ENCODE measurements around the gene EEF2KMT.
"Not testable (repeated sequence)": the region's sequence is repeated elsewhere in the genome, so short reads cannot be mapped to it uniquely, and the experiment has no call there.

EEF2KMT gene, protein sequence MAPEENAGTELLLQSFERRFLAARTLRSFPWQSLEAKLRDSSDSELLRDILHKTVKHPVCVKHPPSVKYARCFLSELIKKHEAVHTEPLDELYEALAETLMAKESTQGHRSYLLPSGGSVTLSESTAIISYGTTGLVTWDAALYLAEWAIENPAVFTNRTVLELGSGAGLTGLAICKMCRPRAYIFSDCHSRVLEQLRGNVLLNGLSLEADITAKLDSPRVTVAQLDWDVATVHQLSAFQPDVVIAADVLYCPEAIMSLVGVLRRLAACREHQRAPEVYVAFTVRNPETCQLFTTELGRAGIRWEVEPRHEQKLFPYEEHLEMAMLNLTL

DNA sequence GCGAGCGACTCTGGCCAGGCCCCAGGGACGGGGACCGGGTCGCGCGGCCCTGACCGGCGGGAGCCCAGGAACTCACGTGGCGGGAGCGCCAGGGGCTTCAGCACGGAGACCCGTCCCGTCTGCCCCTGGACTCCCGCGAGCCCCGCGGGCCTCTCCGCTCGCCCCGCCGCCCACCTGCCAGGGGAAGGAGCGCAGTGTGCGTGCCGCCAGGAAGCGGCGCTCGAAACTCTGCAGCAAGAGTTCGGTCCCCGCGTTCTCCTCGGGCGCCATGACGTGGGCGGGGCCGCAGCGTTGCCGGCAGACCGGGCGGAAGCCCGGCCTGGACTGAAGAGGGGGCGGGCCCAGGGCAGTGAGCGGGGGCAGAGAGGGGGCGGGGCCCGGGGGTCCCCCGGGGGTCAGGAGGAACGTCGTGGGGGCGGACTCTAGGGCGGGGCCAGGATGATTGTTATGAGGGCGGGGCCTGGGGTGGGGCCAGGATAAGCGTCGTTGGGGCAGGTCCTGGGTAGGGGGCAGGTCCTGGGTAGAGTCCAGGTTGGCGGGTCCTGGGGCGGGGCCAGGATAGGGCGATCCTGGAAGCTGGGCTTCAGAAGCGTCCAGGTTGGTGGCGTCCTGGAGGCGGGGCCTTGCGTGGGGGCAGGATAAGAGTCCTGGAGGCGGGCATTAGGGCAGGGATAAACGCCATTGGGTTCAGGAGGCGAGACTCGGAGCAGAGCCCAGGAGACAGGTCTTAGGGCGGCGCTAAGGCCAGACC lies at the start of gene EEF2KMT:
EEF2KMT (minus strand) TSS at position 326 of the 751 bp plus-strand sequence; CDS start at position 270, 56 bp downstream.
- DNase-seq: peak; percentile 93

DNA sequence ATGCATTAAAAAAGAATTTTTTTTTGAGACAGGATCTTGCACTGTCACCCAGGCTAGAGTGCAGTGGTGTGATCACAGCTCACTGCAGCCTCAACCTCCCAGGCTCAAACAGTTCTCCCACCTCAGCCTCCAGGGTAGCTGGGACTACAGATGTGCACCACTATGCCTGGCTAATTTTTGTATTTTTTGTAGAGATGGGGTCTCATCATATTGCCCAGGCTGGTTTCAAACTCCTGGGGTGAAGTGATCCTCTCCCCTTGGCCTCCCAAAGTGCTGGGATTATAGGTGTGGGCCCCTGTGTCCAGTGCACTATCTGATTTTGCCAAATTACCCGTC lies 47.0 kb upstream of the EEF2KMT start:
- not testable (repeated sequence) for DNase-seq

DNA sequence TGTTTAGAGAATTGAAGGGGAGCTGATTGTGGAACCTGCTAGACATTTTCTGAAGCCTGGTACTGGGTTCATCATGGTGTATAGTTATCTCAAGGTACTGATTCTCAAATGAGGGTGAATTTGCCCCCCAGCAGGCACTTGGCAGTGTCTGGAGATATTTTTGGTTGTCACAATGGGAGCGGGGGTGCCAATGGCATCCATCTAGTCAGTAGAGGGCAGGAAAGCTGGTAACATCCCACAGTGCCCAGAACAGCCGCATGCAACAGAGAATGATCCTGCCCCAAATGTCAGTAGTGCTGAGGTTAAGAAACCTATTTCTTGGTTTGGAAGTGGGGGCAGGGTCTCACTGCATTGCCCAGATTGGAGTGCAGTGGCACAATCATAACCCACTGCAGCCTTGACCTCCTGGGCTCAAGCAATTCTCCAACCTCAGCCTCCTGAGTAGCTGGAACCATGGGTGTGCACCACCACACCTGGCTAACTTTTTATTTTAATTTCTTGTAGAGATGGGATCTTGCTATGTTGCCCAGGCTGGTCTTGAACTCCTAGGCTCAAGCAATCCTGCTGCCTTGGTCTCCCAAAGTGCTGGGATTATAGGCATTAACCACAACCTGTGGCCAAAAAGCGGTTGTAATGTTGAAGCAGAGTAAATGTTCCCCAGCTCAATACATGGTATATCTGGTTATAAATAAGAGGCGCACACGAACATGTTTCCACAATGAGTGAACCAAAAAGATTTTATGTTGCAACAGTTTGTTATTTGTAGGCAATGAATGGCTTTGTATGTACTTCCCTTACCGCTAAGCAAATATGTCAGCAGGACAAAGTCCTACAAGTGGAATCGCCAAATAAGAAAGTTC lies 46.4 kb upstream of the EEF2KMT start:
- no peak for DNase-seq

DNA sequence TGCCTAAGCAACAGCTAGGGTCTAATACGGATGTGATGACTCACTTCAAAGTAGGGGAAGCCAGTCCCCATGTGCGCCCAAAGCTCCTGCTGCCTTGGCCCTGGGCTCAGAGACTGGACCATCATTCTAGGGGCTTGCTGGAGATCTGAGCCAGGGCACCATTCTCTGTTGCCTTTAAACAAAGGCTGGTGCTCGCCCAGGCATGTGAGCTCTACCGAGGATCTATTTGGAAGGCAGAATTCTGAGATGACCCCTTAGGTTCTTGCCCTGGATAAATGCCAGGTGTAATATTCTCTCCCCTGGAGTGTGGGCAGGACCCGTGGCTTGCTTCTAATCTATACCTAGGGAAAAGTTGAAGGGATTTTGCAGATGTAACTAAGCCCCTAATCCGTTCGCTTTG lies 42.6 kb upstream of the EEF2KMT start:
- not testable (repeated sequence) for DNase-seq

DNA sequence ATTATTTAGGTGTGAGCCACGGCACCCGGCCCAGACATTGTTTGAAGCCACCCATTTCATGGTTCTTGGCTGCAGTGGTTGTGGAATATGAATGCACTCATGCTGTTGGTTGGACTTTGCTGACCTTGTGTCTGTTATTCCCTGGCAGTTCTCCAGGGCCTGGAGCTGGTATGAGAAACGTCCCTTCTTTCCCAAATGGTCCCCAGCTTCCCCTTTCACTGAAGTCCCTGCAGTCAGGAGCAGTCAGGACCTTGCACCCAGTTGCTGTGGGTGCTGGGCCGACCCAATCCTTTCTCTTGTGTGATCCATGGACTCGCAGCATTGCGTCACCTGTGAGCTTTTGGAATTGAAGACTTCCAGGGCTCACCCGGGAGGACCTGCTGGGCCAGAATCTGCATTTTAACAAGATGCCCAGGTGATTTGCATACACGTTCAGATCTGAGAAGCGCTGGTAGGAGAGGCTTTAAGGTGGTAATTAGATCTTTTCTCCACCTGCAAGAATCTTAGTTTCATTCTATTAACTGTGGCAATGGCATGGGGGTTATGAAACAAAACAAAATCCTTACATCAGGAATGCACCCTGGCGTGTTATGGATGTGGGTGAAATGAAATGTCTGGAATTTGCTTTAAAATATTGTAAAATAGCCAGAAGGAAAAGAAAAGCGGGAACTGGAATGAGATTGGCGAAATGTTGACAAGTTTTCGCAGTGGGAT lies 37.3 kb upstream of the EEF2KMT start:
- not testable (repeated sequence) for DNase-seq

DNA sequence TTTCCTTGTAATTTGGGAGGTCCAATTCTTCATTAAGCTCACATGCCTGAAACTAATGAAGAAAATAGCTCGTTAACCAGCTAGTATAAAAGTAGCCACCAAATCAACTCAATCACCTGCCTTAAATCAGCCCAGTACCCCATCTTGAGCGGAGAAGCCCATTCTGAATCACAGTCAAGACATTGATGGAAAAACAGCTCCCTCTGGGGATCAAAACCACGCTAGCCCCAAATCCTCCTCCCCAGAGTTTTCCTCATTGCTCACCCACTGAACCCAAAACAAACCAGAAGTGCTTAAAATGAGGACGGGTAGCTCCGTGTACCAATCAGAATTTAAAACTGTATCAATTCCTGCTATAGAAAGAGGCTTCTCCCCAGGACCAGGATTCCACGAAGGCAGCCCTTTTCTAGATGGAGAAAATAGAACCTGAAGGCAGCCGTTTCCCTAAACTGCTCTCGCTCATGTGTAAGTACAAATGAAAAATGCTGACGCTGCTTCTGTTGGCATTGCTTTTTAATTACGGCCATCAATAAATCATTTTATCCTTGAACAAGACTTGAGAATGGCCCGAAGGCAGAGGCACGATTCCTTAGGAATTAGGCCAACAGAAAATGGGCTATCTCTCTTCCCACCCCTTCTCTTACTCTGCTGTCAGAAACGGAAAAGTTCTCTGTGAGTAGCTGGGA lies 35.5 kb upstream of the EEF2KMT start:
- not testable (repeated sequence) for DNase-seq

DNA sequence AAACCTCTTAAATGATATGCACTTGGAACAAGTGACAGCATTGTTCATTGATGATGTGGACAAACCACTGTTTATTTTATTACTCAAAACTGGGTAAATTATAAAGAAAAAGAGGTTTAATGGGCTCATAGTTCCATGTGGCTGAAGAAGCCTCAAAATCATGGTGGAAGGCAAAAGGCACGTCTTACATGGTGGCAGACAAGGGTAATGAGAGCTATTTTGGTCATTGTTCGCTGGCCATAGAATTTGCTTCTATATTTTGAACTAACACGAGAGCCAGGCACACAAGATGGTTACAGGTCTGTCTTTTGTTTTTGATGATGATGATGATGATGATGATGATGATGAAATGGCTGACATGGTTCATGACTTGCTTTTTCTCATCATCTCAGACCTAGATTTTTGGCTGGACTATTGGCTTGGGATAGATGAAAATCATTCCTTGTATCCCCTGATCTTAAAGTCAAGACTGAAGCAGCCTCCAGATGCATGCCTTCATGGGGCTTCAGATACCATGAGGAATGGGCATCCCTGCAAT lies 33.9 kb upstream of the EEF2KMT start:
- DNase-seq: not testable (repeated sequence)

DNA sequence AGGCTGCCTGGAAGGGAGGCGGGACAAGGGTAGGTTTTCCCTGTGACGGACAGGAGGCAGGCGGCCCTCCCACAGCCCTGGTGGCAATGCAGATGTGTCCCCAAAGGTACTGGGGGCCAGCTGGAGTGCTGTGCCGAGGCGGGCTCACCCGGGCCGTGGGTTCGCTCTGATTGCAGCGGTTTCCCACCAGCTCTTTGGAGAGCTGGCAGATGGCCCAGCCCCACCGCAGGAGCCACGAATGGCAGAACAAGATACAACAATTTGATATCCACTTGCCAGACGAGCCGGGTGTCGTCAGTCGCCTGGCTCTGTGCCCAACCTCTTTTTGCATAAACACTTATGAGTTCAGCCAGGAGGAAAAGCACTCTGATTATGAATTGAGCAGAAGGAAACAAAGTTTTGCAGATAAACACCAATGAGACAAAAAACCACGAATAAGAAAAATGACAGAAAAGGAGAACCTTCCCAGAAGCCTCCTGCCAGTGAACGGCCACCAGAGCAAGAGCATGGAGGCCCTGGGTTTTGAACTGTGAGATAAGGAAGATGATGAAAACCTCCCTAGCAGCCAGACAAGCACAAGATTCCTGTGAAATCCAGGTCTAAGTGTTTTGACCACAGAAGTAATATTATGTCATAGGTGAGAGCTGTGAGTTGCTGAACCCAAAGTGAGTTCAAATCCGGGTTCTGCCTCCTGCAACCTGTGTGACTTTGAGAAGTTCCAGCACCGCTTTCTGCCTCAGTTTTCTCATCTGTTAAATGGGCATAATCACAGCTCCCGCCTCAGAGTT lies 19.9 kb upstream of the EEF2KMT start:
- peak; percentile 61 for DNase-seq

DNA sequence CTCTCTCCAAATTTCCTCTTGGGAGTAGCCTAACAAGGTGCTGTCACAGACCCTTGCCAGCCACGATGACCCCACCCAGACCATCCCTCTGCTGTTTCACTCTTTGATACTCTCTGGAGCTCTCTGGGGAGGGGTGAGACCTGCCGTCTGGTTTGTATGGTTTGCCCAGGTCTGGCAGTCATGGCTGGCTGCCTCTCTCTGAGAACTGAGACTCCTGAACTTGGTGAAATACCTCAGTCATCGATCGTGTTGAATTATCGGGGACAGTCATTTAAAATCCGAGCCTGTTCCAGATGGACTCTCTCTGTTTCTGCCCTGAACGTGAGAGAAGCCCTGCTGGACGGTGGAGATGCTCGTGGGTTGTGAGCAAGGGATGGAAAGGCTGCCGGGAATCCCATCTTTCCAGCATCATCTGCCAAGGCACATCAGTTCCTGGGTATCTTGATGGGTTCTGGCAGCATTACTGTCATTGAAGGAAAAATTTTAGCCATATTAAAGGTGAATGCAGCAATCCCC lies 19.2 kb upstream of the EEF2KMT start:
- not testable (repeated sequence) for DNase-seq

DNA sequence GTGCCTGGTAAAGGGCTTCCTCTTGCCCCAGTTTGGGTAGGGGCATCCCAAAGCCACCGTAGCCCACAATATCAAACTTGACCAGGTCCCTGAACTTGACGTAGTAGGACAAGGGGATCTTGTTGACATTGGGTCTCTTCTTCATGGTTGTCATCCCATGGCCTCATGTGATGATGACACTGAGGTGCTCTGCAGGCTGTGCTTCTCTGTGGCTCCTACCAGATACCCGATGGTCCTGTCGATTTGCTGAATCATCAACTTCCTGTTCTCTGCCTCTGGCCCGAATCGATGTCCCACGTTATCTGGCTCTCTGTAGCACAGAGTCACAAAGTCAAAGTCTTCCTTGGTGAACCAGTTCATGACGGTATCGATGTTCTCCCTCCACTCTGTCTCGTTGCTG lies 13.3 kb upstream of the EEF2KMT start:
- not testable (repeated sequence) for DNase-seq

DNA sequence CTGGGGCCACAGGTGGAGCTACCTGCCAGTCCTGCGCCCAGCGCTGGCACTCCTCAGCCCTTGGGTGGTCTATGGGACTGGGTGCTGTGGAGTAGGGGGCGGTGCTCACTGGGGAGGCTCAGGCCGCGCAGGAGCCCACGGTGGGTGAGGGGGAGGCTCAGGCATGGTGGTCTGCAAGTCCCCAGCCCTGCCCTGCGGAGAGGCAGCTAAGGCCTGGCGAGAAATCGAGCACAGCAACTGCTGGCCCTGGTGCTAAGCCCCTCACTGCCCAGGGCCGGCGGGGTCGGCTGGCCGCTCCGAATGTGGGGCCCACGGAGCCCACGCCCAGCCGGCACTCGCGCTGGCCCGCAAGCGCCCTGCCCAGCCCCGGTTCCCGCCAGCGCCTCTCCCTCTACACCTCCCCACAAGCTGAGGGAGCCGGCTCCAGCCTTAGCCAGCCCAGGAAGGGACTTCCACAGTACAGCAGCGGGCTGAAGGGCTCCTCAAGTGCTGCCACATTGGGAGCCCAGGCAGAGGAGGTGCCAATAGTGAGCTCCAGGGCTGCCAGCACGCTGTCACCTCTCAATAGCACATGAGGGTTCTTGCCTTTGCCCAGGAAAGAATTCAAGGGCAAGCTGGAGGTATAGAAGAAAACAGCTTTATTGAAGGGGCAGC lies 11.0 kb upstream of the EEF2KMT start:
- no peak for DNase-seq

DNA sequence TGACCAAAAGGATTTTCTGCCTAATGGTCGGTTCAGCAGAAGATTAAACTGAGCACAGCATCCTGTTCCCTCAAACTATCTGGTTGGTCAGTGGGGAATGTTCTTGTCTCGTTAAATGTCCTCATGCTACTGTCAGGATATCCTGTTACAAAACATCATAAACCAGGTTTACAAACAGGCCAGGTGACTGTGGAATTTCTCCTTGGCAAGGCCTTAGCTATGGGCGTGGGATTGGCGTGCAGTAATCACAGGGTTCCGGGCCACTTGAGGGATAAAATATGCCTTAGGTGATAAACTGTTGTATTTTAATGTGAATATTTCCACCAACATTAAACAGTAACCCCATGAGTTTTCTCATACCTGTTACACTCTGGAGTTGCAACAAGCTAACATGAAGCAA lies 7.4 kb upstream of the EEF2KMT start:
- DNase-seq: not testable (repeated sequence)

DNA sequence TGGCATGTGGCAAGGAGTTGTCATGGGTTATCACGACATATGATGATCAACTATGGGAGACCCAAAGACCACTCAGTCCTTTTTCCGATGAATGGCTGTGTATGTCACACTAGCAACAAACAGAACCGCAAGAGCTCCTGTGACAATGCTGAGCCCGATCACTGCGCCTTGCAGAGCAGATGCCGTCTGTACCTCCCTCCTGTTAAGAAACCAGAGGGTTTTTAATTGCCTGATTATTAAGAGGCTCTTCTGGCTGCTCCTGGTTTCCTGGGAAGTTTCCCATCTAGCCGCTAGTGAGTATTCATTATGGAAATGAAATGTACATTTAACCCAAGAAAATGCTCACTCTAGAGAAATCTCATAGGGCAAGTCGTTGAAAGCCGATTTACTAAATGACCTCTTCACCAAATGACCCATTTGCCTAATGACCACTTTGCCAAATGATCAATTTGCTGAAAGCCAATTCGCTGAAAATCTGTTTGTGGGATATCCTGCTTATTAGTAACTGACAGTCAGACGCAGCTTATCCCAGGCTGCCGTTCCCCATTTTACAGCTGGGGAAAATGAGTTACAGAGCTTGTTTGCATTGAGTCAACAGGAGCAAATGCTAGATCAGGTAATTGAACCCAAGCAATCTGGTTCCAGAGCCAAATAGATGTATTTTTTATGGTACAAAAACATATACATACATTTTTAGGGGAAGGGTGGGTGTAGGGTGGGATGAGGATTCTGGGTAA lies 5.9 kb upstream of the EEF2KMT start:
- not testable (repeated sequence) for DNase-seq

DNA sequence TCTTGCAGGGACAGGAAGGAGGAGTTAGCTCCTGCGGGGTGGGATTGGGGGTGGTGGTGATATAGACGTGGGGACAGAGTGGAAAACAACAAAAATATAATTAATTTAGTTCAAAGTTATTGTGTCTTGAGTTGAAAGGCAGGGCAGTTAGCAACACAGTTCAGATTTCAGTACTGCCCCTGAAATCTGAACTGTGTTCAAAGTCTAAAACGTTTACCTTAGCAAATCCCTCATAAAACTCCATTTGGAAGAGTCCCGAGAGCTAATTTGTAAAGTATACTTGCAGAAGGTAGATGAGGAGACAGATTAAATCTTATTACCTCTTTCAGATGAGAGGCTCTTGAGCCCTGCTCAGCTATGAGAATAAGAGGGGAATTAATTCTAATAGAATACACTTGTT lies 1.6 kb upstream of the EEF2KMT start:
- not testable (repeated sequence) for DNase-seq

DNA sequence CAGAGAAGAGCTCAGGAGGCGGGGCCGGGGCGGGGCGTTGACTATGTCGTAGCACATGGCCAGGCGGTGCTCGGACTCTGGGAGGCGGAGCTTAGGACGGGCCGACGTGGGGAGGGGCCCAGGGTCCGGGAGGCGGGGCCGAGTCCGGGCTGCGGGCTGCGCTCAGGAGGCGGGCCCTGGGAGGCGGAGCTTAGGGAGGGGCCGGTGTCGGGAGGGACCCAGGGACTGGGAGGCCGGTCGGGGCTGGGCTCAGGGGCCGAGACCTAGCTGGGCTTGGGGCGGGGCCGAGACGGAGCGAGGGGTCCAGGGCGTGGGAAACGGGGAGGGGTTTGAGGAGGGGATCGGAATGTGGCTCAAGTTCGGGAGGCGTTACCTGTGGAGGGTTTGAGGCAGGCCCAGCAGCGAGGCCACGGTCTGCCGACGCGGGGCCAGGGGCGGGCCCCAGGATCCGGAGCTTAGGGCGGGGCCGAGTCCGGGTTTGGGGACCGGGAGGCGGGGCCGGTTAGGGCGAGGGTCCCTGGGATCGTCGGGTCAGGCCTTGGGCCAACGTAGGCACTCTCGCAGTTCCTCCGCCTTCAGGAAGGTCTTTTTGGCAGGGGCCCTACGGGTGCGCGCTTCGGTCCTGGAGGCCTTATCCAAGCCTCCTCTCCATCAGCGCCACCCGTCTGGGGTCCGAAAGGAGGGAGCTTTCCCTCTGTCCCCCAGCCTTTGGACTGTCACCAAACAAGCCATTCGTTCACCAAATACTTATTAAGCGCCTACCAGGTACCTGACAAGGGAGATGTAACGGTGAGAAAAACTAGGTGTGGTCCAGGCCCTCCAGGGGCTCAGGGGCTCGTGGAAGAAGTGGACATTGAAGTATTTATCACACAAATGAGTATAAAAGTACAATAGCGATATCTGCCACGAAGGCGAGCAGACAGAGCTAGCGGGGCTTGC lies 895 bp upstream of the EEF2KMT start:
- not testable (repeated sequence) for DNase-seq

DNA sequence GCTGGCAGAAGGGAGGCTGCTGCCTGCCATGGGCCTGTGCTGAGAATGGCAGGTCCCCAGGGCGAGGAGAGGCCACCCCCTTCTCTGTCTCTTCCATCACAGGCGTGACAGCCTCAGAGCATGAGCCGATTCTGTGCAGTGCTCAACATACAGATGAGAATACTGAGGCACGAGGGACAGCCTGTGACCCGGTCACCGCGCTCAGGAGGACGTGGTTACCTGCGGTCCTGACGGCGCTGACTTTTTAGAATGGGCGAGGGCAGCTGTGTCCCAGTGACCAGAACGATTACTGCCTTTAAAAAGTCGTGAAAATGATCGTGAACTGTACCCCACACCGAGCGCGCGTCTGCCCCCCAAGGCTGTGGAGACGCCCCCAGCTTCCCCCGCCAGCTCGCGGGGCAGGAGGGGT lies 530 bp downstream of the EEF2KMT start:
- not testable (repeated sequence) for DNase-seq

DNA sequence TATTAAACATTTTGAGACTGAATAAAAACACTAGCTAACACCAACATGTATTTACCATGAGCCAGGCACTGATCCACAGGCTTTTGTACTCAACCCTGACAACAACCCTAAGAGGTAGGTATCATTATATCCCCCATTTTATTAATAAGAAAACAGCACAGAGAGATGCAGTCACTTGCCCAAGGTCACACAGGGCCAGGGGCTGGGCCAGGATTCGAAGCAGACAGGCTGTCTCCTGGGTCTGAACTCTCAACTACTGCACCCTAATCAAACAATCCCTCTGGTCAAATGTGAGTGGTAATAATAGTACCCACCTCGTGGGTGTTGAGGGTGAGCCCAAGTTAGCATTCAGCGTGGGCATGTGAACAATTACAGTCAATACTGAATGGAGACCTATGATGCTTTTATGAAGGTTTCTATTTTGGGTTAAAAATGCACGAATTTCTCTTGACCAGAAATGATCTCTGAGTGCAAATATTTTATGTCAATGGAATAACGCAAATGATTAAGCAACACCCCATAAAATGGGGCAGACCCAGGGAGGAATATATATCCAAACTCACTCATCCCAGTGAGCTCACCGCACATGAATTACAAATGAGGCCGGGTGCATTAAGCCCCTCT lies 1.0 kb downstream of the EEF2KMT start:
- DNase-seq: not testable (repeated sequence)

Data from NCI-H1105 (cell line).